GM18861 (cell line): Measurements from ENCODE around the gene PDE11A.

ENCODE experiments used
- ATAC-seq: cut with Tn5 transposase; IDR thresholded peaks from one replicate; pipeline ENCODE4 v1.9.1; 2021; ENCODE audit not compliant: unreplicated experiment

PDE11A gene

GRCh38 chr2:177730792-177731191 is 341.8 kb downstream of the PDE11A start:
- ATAC-seq = no peak

- no peak for ATAC-seq
Observed at GRCh38 chr2:177730363-177730762, 342.2 kb downstream of the PDE11A start.

GRCh38 chr2:177728920-177729319 is 343.7 kb downstream of the PDE11A start:
- no peak for ATAC-seq

- ATAC-seq = no peak
Observed at GRCh38 chr2:177728399-177728765, 344.2 kb downstream of the PDE11A start.

GRCh38 chr2:177727577-177728398 is 344.8 kb downstream of the PDE11A start:
- no peak for ATAC-seq

GRCh38 chr2:177726931-177727348 is 345.6 kb downstream of the PDE11A start:
- ATAC-seq = no peak

- ATAC-seq = no peak
Observed at GRCh38 chr2:177724398-177725287, 347.9 kb downstream of the PDE11A start.

GRCh38 chr2:177723235-177723634 is 349.3 kb downstream of the PDE11A start:
- no peak for ATAC-seq

GRCh38 chr2:177721818-177722567 is 350.6 kb downstream of the PDE11A start:
- ATAC-seq = no peak

- ATAC-seq = no peak
Observed at GRCh38 chr2:177721087-177721486, 351.5 kb downstream of the PDE11A start.

GRCh38 chr2:177717831-177718618 is 354.6 kb downstream of the PDE11A start:
- ATAC-seq = no peak

GRCh38 chr2:177716484-177716883 is 356.1 kb downstream of the PDE11A start:
- ATAC-seq = no peak

- ATAC-seq = no peak
Observed at GRCh38 chr2:177715771-177716170, 356.8 kb downstream of the PDE11A start.

GRCh38 chr2:177714704-177715103 is 357.9 kb downstream of the PDE11A start:
- no peak for ATAC-seq

GRCh38 chr2:177712462-177712861 is 360.1 kb downstream of the PDE11A start:
- no peak for ATAC-seq

- no peak for ATAC-seq
Observed at GRCh38 chr2:177711483-177712265, 360.9 kb downstream of the PDE11A start.

GRCh38 chr2:177710889-177711288 is 361.7 kb downstream of the PDE11A start:
- no peak for ATAC-seq

GRCh38 chr2:177709986-177710401 is 362.6 kb downstream of the PDE11A start:
- ATAC-seq = no peak

- no peak for ATAC-seq
Observed at GRCh38 chr2:177708660-177709444, 363.7 kb downstream of the PDE11A start.
